Endothelial cell of umbilical vein (primary cell): Measurements from ENCODE around the gene ALOX15. TPM values are rescaled to one million over a fixed set of nuclear protein-coding genes. Genes with fewer than 3 reads are reported as not detected.

Experiments
- BruUV-seq: library from RNA; stranded (reverse); fragments of 400-500 nt; replicated peaks from 2 replicates; lab custom pipeline; 2021; lab: Mats Ljungman, UMichigan
- CTCF ChIA-PET: fragments of 300-600, 350-600 bp; sonication (Branson Sonifier 250); formaldehyde crosslinking; loops from one replicate; lab custom pipeline; 2021; ENCODE audit warnings: antibody characterized with exemption, inconsistent platforms; lab: Charles Lee
- POLR2A ChIA-PET: fragments of 300-600, 350-600 bp; sonication (Branson Sonifier 250); formaldehyde crosslinking; loops from one replicate; lab custom pipeline; 2021; ENCODE audit warnings: antibody characterized with exemption, inconsistent platforms; lab: Charles Lee
- DNase-seq: peaks from one replicate; pipeline ENCODE4 v3.0.0-alpha.2; 2011; ENCODE audit warnings: low read depth, low spot score
- FAIRE-seq: peaks from 2 replicates; lab custom pipeline; 2011; peaks lifted over from hg19 to GRCh38; lab: Jason Lieb, UNC
- H2AFZ ChIP-seq: 2 replicates; pipeline ENCODE4 v1.6.0; 2012; ENCODE audit warnings: low read depth, low read length, control low read depth, inconsistent platforms
- H3K27ac ChIP-seq: 2 replicates; pipeline ENCODE4 v1.5.1; 2011; ENCODE audit warnings: low read depth, mild to moderate bottlenecking, control low read depth, low read length, moderate library complexity; ENCODE audit not compliant: insufficient read depth
- H3K27me3 ChIP-seq, 2 experiments: 2 replicates each; pipeline versions ENCODE4 v1.6.0 to v1.6.1; 2011; ENCODE audit warnings: low read length in 2 of 2, mixed read lengths in 1 of 2; ENCODE audit not compliant: control insufficient read depth in 2 of 2, insufficient read depth in 2 of 2
- H3K36me3 ChIP-seq, 2 experiments: 2 replicates in 1 of 2; 3 replicates in 1 of 2; pipeline ENCODE4 v1.5.1; 2011; ENCODE audit warnings: low read length in 2 of 2, mild to moderate bottlenecking in 1 of 2, moderate library complexity in 1 of 2; ENCODE audit not compliant: control insufficient read depth in 2 of 2, insufficient read depth in 2 of 2; ENCODE audit errors: extremely low read depth in 1 of 2
- H3K4me1 ChIP-seq: 3 replicates; pipeline ENCODE4 v1.5.1; 2011; ENCODE audit warnings: mild to moderate bottlenecking, low read length; ENCODE audit not compliant: control insufficient read depth, insufficient read depth; ENCODE audit errors: extremely low read depth
- H3K4me2 ChIP-seq: 2 replicates; pipeline ENCODE4 v1.6.1; 2011; ENCODE audit warnings: low read length, control low read depth, mixed read lengths; ENCODE audit not compliant: insufficient read depth
- H3K4me3 ChIP-seq, 3 experiments: fragments of 200-600 bp in 1 of 3; sonication (generic), shearing (Covaris generic) in 1 of 3; replicated peaks in 1 of 3; 2 replicates each; pipeline ENCODE4 v1.5.1; 2011 to 2016; ENCODE audit warnings: control low read depth in 3 of 3, low read length in 3 of 3, mild to moderate bottlenecking in 2 of 3, inconsistent platforms in 1 of 3, low read depth in 1 of 3, moderate library complexity in 1 of 3; ENCODE audit not compliant: insufficient read depth in 1 of 3
- H3K79me2 ChIP-seq: 2 replicates; pipeline ENCODE4 v1.6.0; 2012; ENCODE audit warnings: low read length, inconsistent platforms; ENCODE audit not compliant: control insufficient read depth, insufficient read depth
- H3K9ac ChIP-seq: replicated peaks from 2 replicates; pipeline ENCODE3; 2011; ENCODE audit warnings: low read length, control low read depth; ENCODE audit not compliant: insufficient read depth; ENCODE audit errors: extremely low read depth
- H3K9me1 ChIP-seq: replicated peaks from 3 replicates; pipeline ENCODE4 v1.6.0; 2011; ENCODE audit warnings: mild to moderate bottlenecking, low read length; ENCODE audit not compliant: control insufficient read depth, insufficient read depth; ENCODE audit errors: extremely low read depth
- H3K9me3 ChIP-seq: replicated peaks from 2 replicates; pipeline ENCODE4 v1.5.1; 2012; ENCODE audit warnings: low read length, inconsistent platforms; ENCODE audit not compliant: control insufficient read depth, insufficient read depth
- H4K20me1 ChIP-seq: replicated peaks from 2 replicates; pipeline ENCODE3; 2011; ENCODE audit warnings: mild to moderate bottlenecking, low read length; ENCODE audit not compliant: control insufficient read depth, insufficient read depth; ENCODE audit errors: extremely low read depth
- CTCF ChIP-seq, 2 donors: IDR thresholded peaks; 1 replicate in 1 of 2; 2 replicates in 1 of 2; pipeline ENCODE4 v1.5.1; 2011; ENCODE audit warnings: low read length in 2 of 2, mild to moderate bottlenecking in 2 of 2, moderate library complexity in 2 of 2, control low read depth in 1 of 2, inconsistent platforms in 1 of 2, low read depth in 1 of 2; ENCODE audit not compliant: insufficient read depth in 1 of 2; ENCODE audit errors: extremely low read depth in 1 of 2
- EZH2 ChIP-seq: IDR thresholded peaks from 2 replicates; pipeline ENCODE4 v1.6.1; 2012; ENCODE audit warnings: borderline replicate concordance, low read depth, mild to moderate bottlenecking, moderate library complexity, low read length, inconsistent platforms; ENCODE audit not compliant: severe bottlenecking
- FOS ChIP-seq: IDR thresholded peaks from 2 replicates; pipeline ENCODE4 v1.6.1; 2011; ENCODE audit warnings: mild to moderate bottlenecking, low read length, moderate library complexity, borderline replicate concordance; ENCODE audit not compliant: insufficient read depth
- JUN ChIP-seq: IDR thresholded peaks from 2 replicates; pipeline ENCODE4 v1.6.1; 2011; ENCODE audit warnings: borderline replicate concordance, low read depth; ENCODE audit not compliant: insufficient read length, insufficient read depth
- MAX ChIP-seq: IDR thresholded peaks from 2 replicates; pipeline ENCODE4 v1.6.1; 2011; ENCODE audit not compliant: insufficient read depth, insufficient read length
- MYC ChIP-seq: IDR thresholded peaks from one replicate; pipeline ENCODE4 v1.6.1; 2011; ENCODE audit warnings: mild to moderate bottlenecking, low read depth, low read length
- POLR2A ChIP-seq: IDR thresholded peaks from 2 replicates; pipeline ENCODE4 v1.6.1; 2012; ENCODE audit warnings: low read depth, mild to moderate bottlenecking, control low read depth, low read length
- POLR2AphosphoS5 ChIP-seq: IDR thresholded peaks from 2 replicates; pipeline ENCODE4 v1.6.1; 2012; ENCODE audit warnings: low read depth, mild to moderate bottlenecking, control low read depth, low read length, moderate library complexity; ENCODE audit not compliant: insufficient read depth
- dilution Hi-C: fragments of 300-500 bp; cut with MboI; formaldehyde crosslinking; loops from one replicate; pipeline ENCODE4 v1.15.0; 2019; ENCODE audit warnings: low sequenced_read_pairs; ENCODE audit not compliant: extremely low pct_ligation_motif_present
- intact Hi-C: fragments of 100-400 bp; cut with micrococcal nuclease; formaldehyde crosslinking; loops from one replicate; pipeline ENCODE4 v1.10.0; 2022
- polyA plus RNA-seq, 4 experiments: library from polyadenylated mRNA; depleted of rRNA in 3 of 4; stranded (reverse) in 3 of 4; unstranded in 1 of 4; fragments of >200 nt; gene quantifications; 2 replicates each; pipeline versions ENCODE4 v1.2.1 to v1.2.3, GENCODE V29; 2011 to 2012; ENCODE audit warnings: missing spikeins in 1 of 4
- total RNA-seq: library from RNA; stranded (reverse); gene quantifications from 2 replicates; pipeline ENCODE4 v1.2.3, GENCODE V29; 2021

ALOX15 gene
- total and polyA plus RNA-seq, 2 donors (not counting 3 experiments of a cell fraction or from before 2014, with no cell fraction given) = not detected

- Histone ChIP-seq H3K36me3 (no peaks in the 10 kb centered on the region), H4K20me1 (no peaks in the 10 kb centered on the region), H3K79me2 (no peaks in the 10 kb centered on the region), H3K9me3 (no peaks in the 10 kb centered on the region), H2AFZ (no peak overlapping the region), H3K27ac (no peak overlapping the region), H3K9ac (no peak overlapping the region), H3K27me3 (peaks cover 19 to 25% of the 10 kb centered on the region in 2 experiments), H3K4me1 (no peaks in the 10 kb centered on the region), H3K4me2 (no peak overlapping the region), H3K4me3 (no peak overlapping the region), H3K9me1 (no peaks in the 10 kb centered on the region)
- FAIRE-seq = no peak
- CTCF ChIA-PET = interaction anchor here (0.9 to 2.6 kb wide), 3 partner anchors 9 to 66 kb away, joined by 3 to 11 read pairs (median 3); no protein-coding TSS in a partner anchor
- TF ChIP-seq POLR2A = no peak
- TF ChIP-seq FOS = no peak
- TF ChIP-seq POLR2AphosphoS5 = no peak
- TF ChIP-seq MYC = no peak
- no peak for TF ChIP-seq CTCF (IDR thresholded peaks at IDR 0.05; ENCODE audit: extremely low read depth in 1 of 2, insufficient read depth in 1 of 2, low read depth in 1 of 2, low read length in 2 of 2)
- no peak for TF ChIP-seq JUN
- no peak for TF ChIP-seq EZH2
- no peak for TF ChIP-seq MAX
- no TSS peak for BruUV-seq
- dilution Hi-C loops (no loop called here), intact Hi-C loops (no loop called here)
- no peak for DNase-seq
- POLR2A ChIA-PET = interaction anchor here (0.5 kb wide), 1 partner anchor 444 kb away, joined by 3 read pairs; no protein-coding TSS in a partner anchor
Observed at GRCh38 chr17:4631836-4632580, 9.5 kb downstream of the ALOX15 start.
